ENCODE data around the gene GAS7. TPM values are rescaled to one million over a fixed set of nuclear protein-coding genes. Genes with fewer than 3 reads are reported as not detected.

Gene GAS7
- total RNA-seq, 1 experiment from 2014 or later, result 6.0 TPM

GRCh38 chr17:9953492-9953891 lies 244.9 kb downstream of the GAS7 start:
- DNase-seq, result no peak
- Histone ChIP-seq H2BK12ac (ENCODE audit: insufficient read length, low read depth, low read length) (no peak overlapping the region), H3K79me1 (ENCODE audit: insufficient read depth, low read depth, low read length, poor library complexity, severe bottlenecking) (no peaks in the 10 kb centered on the region), H2AFZ (ENCODE audit: low read length) (no peak overlapping the region), H4K8ac (replicated peaks; ENCODE audit: insufficient read length, low read depth, low read length) (no peak overlapping the region), H3K79me2 (ENCODE audit: insufficient read depth, low read length) (no peaks in the 10 kb centered on the region), H2BK20ac (ENCODE audit: low read depth, low read length, poor library complexity, severe bottlenecking) (no peak overlapping the region), H4K5ac (ENCODE audit: insufficient read length, low read depth, low read length) (no peak overlapping the region), H3K4me2 (ENCODE audit: insufficient read depth, insufficient read length, low read length) (no peak overlapping the region), H3K9me3 (ENCODE audit: control insufficient read depth, low read depth, low read length) (no peaks in the 10 kb centered on the region), H3K27ac (ENCODE audit: insufficient read length, low read depth, low read length) (no peak overlapping the region), H3K27me3 (ENCODE audit: insufficient read depth, low read length) (no peaks in the 10 kb centered on the region), H3K9ac (ENCODE audit: extremely low read depth, insufficient read length, low read length) (no peak overlapping the region), H3K23ac (ENCODE audit: insufficient read length, low read depth, low read length) (no peak overlapping the region), H2AK5ac (ENCODE audit: insufficient read length, low read length) (no peak overlapping the region), H3K56ac (ENCODE audit: insufficient read length, low read depth, low read length) (no peak overlapping the region), H3K4ac (ENCODE audit: low read depth, low read length) (no peak overlapping the region), H3K18ac (ENCODE audit: insufficient read length, low read depth, low read length) (no peak overlapping the region), H3K14ac (ENCODE audit: insufficient read depth, low read length) (no peak overlapping the region), H2BK5ac (ENCODE audit: insufficient read length, low read length) (no peak overlapping the region), H3K23me2 (ENCODE audit: insufficient read length, low read depth, low read length, poor library complexity, severe bottlenecking) (no peaks in the 10 kb centered on the region), H2BK120ac (ENCODE audit: low read depth, low read length, poor library complexity, severe bottlenecking) (no peak overlapping the region), H3T11ph (ENCODE audit: low read length) (no peak overlapping the region), H3K4me1 (ENCODE audit: insufficient read depth, low read length) (no peaks in the 10 kb centered on the region; the same call in 1 of the 2 replicates), H4K20me1 (ENCODE audit: control insufficient read depth, insufficient read depth, insufficient read length) (no peaks in the 10 kb centered on the region), H4K91ac (ENCODE audit: insufficient read length, low read depth, low read length) (no peak overlapping the region), H2BK15ac (ENCODE audit: low read depth, low read length) (no peak overlapping the region)
- WGBS (ENCODE audit: extremely low coverage, insufficient read length, low lambda C conversion rate), result no CpG with 5 or more reads among the region's 10 CpGs
- no peaks in the 10 kb centered on the region for H3K9me3 Mint-ChIP-seq
- no peak overlapping the region; a peak in 1 of 7 replicates for H3K27ac Mint-ChIP-seq
- H3K36me3 Mint-ChIP-seq (ENCODE audit: insufficient read depth in 1 of 3, low read depth in 3 of 3), result no peaks in the 10 kb centered on the region
- H3K4me1 Mint-ChIP-seq, result peaks cover 19 to 35% of the 10 kb centered on the region in 2 experiments
- TF ChIP-seq CTCF (conservative IDR thresholded peaks at IDR 0.05), result no peak
- H3K4me3 Mint-ChIP-seq, result no peak overlapping the region
- H3K27me3 Mint-ChIP-seq (ENCODE audit: low read depth), result no peaks in the 10 kb centered on the region; the same call in none of the 2 replicates
